GM10847 (cell line): Measurements from ENCODE around the gene AQR.

Experiments
- POLR2A ChIP-seq: IDR thresholded peaks from 2 replicates; pipeline ENCODE4 v1.6.1; 2011; ENCODE audit not compliant: insufficient read length; ENCODE audit errors: extremely low read depth

Gene AQR

DNA sequence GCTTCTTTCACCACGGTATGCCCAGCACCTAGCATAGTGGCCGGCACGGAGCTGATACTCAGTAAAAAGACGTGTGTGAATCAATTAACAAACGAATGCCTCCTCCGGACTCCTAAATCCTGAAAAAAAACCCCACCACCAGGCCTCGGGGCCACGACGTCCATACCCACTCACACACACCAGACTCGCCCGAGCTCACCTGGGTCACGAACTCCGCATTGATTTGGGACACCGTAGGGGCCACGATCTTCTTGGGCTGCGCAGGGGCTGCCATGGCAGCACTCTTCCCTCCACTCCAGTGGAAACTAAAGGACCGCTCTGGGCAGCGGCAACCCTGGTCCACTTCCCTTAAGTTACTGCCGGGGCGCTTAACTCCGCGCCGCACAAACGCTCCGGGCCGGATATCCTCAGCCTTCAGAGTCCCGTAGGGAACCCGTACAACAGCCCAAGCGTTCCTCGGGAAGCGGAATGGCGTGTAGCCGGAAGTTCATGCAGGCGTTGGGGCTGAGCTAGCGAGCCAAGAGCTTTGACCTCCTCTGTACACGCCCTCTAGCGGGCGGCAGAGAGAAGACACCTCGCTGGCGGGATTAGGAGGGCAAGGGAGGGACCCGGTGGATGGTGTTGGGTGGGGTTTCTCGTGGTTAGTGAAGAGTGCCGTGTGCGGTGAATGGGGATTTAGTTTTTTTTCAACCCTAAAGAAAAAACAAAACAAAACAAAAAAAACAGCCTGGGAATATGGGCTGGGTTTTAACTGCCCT is at the start of gene AQR:
TSS of gene AQR (minus strand) at position 403 of the 758 bp plus-strand sequence. CDS start at position 274, 129 bp downstream.
- TF ChIP-seq POLR2A: peak; percentile 81

DNA sequence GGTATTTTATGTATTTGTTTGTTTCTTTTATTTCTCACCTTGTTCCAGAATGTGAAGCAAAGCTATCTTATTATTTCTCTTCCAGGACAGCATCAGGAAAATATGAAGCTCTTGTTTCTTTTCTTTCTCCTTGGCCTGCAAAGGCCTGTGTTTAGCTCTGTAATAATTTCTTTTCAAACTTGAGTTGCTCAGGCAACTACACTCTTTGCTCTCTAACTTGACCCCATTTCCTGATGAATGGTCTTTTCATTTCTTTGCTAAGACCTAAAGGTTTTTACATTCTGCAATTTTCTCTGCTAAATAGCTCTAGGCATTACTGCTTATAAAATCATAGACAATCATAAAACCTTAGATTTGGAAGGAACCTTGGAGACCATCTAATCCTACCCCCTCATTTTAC is 44.7 kb upstream of the AQR start:
- no peak for TF ChIP-seq POLR2A

DNA sequence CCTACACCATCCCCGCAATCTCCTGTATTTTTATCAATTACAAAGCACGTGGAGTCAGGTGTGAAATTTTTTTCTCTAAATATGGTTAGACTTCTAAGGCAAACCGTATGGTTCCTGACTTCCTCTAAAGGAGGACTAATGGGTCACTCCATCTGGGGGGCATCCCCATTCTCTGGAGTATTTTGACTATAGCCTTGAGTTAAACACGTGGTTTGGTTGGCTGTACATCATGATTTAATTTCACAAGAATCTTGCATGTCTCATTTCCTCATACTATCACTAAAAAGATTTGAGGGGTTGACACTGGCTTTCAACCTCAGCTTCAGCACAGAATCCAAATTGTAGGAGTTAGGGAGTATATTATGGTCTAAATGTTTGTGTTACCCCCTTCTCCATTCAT is 43.8 kb upstream of the AQR start:
- TF ChIP-seq POLR2A: no peak

DNA sequence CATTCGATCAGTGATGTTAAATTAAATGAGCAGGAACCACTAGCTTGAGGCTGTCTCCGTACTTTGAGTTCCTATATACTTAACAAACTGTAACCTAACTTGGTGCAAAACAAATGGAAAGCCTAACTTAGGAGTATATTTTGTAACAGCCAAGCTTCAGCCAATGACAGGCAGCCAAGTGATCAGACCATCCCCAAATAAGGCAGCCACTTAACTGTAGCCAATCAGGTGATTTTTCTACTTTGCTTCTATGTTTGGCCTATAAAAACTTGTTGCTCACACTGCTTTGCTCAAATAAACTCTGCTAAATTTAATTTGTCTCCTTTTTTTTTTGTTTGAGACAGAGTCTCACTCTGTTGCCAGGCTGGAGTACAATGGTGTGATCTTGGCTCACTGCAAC is 37.9 kb upstream of the AQR start:
- TF ChIP-seq POLR2A: no peak

DNA sequence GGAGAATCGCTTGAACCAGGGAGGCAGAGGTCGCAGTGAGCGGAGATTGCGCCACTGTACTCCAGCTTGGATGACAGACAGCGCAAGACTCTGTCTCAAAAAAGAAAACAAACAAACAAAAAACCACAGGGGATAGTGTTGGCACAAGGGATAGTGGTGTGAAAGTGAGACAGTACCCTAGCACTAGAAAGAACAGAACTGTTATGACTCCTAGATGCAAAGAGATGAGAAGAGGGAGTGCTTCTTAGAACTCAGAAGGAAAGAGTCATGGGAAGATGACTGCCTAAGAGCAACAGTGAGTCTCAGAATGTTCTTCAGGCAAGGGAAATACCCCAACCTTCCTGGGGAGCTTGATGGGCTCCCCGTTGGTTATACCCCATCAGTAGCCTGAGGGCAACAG is 36.4 kb upstream of the AQR start:
- no peak for TF ChIP-seq POLR2A

DNA sequence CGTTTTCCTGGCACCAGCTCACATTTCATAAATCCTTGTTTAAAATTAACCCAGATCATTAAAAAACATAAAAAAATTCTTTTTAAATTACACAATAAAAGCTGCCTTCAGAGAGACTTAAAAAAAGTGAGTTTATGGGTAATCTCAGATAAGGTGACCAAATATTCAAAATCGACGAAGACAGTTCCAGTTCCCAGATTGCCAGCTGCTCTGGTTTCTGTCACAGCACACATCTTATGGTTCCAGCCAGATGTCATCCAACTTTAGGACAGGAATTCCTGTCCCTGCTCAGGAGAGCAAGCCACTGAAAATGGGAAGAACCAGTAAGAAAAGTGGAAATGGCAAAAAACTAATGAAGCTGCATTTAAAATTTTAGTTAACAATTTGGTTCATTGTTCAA is 34.4 kb upstream of the AQR start:
- TF ChIP-seq POLR2A: no peak

DNA sequence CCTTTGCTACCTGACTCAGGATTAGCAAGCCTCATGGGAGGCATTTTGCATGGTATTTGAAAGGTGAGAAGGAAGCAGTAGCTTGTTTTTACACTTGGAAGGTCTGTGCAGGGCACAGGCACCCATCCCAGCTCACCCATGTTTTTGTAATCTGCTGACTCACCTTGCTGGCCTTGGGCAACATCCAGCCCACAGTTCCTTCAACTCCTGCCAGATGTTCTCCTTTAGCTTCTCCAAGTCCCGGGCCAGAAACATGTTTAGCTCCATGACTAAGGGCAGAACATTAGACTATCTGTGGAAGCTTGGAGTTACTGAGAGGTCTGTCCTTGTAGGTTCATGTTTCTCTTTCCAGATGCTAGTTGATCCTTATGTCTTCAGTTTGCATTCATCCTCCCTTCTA is 31.0 kb upstream of the AQR start:
- TF ChIP-seq POLR2A: no peak

DNA sequence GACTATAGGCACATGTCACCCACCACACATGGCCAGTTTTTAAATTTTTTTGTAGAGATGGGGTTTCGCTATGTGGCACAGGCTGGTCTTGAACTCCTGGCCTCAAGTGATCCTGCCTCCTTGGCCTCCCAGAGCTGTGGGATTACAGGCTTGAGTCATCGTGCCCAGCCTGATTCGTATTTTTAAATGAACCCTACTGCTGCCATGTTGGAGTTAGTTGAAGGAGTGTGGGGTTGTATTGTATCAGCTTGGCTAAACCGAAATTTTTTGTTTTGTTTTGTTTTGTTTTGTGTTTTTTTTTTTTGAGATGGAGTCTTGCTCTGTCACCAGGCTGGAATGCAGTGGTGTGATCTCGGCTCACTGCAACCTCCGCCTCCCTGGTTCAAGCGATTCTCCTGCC is 30.4 kb upstream of the AQR start:
- TF ChIP-seq POLR2A: no peak

DNA sequence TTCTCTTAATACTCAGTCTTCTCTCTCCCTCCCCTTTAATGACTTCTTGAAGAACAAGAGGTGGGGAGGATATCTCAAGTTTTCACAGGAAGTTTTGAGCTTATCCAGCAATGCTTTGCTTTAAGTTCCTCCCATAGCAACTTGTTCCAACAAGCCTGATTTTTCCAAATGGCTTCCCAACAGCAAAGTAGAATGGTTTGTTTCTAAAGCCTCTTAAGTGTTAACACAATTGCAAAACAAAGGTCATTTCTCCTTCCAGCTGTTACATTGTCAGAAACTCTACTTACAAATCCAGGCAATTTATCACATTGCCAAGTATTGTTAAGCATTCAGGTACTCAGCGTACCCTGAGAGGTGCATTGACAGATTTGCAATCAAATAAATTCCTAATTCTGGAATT is 25.4 kb upstream of the AQR start:
- no peak for TF ChIP-seq POLR2A

DNA sequence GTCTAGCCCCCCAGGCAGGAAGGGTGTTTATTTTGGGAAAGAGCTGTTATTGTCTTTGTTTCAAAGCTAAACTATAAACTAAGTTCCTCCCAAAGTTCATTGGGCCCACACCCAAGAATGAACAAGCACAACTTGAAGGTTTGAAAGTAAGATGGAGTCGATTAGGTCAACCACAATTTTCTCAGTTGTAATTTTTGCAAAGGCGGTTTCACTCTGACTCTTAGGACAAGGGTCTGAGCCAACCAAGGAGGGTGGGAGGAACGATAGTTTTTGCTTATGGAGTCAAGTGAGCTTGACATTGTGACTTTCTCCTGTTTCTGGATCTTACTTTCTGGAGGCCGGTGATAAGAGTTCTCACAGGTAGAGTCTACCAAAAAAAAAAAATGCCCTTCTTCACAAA is 24.3 kb upstream of the AQR start:
- TF ChIP-seq POLR2A: no peak

DNA sequence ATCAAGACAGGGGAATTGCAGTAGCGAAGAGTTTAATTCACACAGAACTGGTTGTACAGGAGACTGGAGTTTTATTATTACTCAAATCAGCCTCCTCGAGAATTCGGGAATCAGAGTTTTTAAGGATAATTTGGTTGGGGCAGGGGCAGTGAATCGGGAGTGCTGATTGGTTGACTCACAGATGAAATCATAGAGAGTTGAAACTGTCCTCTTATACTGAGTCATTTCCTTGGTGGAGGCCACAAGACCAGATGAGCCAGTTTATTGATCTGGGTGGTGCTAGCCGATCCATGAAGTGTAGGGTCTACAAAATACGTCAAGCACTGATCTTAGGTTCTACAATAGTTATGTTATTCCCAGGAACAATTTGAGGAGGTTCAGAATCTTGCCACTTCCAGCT is 23.9 kb upstream of the AQR start:
- no peak for TF ChIP-seq POLR2A

DNA sequence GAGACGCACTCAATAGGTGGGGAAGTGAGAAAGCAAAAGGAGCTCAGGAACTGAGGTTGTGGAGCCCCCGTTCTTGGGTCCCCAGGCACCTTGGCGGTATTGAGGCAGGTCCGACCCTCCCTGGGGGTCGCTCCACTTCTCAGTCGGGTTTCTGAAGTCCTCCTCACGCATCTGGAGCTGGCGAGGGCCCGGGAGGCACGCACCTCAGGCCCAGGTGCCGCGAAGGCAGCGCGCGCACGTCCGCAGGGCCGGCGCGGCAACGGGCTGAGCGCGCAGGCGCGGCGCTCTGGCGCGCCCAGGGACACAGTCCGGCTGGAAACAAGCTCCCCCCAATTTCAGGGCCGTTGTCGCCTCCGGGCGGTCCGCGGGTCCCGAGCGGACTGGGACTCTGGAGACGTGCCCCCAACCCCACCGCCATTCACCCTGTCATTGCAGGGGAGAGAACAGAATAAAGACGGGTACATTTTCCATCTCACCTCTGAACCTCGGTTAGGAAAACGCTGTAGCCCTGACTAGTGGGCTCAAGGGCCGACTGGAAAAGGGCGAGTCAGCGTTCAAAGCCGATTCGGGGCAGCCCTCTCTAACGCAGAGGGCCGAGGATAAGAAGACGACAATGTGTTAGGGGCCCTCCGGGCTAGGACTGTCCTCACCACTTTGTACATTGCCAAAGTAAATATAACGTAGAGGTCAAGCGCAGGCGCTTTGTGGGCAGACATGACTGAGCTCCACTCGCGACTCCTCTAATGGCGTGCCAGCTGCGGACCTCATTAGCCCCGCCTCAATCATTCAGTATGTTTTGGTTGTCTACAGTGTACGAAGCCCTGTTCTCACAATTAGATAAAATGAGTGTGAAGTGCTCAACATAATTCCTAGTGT is 18.7 kb upstream of the AQR start, which contains the start of gene ZNF770:
TSS of gene ZNF770 (minus strand) at position 261 of the 876 bp plus-strand sequence. CDS start 4,853 bp downstream, outside the sequence.
- TF ChIP-seq POLR2A: peak; percentile 96

DNA sequence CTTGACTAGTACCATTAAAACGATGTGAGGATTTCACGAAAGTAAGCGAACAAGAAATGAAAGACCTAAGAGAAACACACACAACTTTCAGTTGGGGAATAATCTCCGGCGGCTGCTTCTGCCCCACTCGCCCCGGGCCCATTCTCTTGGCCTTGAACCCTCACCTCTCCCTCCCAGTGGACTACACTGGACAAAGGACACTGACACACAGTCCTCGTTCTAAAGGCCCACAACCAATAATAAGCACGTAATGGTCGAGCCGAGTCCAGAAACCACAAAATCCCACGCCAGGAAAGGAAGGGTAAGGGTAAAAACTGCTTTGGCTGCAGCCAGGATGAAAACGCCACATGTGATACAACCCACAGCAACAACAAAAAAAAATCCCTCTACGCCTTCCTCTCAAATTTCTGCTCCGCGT is 18.1 kb upstream of the AQR start:
- TF ChIP-seq POLR2A: no peak

DNA sequence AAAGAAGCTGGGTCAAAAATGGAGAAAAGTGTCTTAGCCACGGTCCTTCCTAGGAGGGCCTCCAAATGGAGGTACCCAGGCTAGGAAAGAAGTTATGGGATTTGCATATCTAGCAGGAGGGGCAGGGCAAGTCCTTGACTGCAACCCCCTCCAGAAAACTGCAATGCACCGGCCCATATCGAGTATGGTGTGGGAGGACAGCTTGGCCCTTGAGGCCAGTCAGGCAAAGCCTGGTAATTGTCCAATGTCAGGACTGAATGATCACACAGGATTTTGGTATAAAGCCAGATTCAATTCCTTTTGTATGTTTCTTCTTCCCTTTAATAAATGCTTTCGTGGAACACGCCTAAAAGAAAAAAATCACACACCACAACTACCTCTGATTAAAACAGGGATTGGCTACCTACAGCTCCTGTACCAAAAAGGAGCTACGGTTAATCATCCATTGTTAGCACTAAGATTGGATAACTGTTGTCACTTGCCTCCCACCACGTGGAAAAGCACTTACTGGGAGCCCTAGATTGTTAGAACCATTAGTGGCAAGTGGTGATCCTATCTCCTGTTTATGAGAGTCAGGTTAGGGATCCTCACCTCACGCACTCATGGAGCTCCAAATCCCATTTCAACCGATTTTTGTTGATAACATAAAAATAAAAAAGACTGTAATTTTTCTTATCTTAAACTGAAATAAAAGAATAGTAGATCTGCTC is 17.4 kb upstream of the AQR start:
- TF ChIP-seq POLR2A: no peak

DNA sequence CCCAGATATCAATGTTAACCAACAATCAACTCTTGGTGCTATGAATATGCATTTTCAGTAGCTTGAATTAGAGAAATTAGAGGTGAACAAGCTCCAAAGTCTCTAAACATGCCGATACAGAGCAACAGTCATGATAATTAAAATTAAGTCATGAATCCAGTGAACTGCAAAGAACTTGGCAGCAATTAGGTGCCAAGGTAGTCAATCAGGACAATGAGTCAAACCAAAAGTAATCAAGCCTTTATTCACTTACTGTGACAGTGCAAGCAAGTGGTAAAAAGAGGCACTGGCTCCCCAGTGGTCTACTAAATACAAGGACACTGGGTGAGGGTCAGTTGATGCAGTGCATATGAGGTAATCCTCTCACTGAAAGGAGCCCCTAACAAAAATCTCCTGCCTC is 16.8 kb upstream of the AQR start:
- TF ChIP-seq POLR2A: no peak
